NCI-H2227 (cell line): ENCODE results near the gene HERC4.
"Not testable (repeated sequence)": the region's sequence is repeated elsewhere in the genome, so short reads cannot be mapped to it uniquely, and the experiment has no call there.

ENCODE experiments used
- DNase-seq: peaks from one replicate; lab custom pipeline; 2025; ENCODE audit not compliant: unreplicated experiment; lab: John Stamatoyannopoulos, UW

The HERC4 gene

DNA sequence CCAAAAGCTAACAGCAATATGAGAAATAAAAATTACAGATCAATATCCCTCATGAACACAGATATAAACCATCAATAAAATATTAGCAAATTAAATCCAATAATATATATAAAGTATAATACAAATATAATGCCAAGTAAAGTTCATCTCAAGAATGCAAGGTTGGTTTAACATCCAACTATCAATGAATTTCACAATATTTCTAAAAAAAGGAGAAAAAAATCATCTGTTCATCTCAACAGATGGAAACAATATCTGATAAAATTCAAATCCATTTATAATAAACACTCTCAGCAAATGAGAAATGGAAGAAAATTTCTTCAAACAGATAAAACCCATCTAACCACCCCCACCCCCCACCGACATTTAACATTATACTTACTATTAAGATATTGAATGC, 103.8 kb downstream of the HERC4 start:
- DNase-seq: no peak

DNA sequence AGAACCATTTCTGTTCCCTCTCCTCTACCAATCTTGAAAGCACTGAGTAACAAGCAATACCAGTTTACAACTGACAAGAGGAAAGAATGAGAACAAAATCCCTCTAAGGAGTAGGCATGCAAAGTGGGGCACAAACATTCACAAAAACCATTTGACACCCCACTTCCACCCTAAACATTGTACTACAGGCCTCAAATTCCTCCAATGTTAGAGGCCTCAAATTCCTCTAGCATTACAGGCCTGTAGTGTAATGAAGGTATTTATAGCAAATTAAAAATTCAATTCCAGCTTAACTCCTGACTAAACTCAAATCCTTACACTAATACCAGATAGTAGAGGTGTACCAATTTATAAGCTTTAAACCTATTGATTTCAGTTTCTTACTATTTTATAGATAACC, 105.2 kb downstream of the HERC4 start:
- no peak for DNase-seq

DNA sequence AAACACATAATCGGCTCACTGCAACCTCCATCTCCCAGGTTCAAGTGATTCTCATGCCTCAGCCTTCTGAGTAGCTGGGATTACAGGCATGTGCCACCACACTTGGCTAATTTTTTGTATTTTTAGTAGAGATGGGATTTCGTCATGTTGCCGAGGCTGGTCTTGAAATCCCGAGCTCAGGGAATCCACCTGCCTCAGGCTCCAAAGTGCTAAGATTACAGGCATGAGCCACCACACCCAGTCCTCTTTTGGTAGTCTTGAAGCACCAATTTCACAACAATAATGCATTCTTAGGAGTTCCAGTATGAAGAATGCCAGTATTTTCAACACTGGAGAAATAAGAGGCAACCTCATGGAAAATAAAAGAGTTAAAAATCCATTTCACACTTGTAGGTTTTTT, 109.0 kb downstream of the HERC4 start:
- not testable (repeated sequence) for DNase-seq

DNA sequence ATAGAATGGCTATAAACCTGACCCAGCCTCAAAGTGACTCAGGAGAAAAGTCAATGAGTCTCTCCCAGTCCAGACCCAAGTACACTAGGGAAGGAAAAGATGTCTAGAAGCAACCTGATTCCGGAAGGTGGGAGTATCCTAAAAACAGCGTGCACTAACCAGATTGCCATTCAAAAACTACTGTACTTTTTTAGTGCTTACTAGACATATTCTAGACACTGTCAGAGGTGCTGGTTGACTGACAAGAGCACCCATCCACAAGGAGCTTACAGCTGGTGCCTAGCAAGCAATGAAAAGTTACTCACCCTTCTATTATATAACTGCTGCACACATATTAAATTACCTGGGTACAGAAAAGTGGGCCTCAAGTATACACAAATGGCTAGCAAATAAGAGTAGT, 109.6 kb downstream of the HERC4 start:
- no peak for DNase-seq

DNA sequence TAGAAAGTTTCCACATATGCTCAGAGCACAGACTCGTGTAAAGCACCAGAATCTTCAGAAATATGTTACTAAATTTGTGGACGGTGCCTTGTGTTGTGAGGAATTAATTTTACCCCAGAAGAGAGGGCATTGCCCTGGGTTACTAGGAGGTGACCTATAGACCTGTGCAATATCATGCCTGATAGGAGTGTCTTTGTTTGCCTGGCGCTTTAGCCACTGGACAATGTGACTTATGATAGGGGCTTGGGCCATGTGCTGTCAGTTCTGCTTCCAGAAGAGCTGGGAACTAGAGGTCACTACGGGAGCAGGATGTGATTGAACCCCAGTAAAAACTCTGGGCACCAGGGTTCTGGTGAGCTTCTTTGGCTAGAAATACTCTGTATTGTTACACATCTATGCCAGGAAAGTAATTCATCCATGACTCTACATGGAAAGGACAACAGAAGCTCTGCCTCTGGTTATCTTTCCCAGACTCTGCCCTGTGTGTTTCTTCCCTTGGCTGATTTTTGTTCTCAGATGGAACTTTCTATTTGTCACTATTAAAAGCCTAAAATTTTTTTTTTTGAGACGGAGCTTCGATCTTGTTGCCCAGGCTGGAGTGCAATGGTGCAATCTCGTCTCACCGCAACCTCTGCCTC, 115.1 kb downstream of the HERC4 start:
- DNase-seq: no peak

DNA sequence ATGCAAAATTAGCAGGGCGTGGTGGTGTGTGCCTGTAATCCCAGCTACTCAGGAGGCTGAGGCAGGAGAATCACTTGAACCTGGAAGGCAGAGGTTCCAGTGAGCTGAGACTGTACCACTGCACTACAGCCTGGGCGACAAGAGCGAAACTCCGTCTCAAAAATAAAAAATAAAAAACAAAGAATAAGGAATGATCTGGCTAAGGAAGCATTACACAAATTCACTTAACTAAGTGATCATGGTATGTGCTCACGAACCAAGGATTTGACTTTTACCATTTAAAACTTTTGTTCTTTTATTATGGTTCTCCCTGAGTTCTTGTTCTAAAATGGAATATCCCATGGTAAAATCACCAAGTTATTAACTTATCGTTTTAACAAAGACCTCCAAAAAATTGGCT, 119.5 kb downstream of the HERC4 start:
- no peak for DNase-seq

DNA sequence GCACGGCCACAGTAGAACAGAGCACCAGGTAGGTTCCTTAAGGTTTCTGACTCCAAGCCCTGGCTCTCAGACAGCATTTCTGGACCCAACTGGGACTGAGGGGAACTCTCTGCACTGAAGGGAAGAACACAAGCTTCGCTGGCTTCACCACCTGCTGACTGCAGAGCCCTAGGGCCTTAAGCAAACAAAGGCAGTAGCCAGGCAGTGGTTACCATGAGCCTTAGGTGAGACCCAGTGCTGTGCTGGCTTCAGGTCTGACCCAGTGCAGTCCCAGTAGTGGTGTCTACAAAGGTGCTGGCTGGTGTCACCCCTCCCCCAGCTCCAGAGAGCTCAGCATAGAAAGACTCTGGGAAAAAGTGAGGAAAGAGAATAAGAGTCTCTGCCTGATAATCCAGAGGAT, 131.2 kb downstream of the HERC4 start:
- no peak for DNase-seq

DNA sequence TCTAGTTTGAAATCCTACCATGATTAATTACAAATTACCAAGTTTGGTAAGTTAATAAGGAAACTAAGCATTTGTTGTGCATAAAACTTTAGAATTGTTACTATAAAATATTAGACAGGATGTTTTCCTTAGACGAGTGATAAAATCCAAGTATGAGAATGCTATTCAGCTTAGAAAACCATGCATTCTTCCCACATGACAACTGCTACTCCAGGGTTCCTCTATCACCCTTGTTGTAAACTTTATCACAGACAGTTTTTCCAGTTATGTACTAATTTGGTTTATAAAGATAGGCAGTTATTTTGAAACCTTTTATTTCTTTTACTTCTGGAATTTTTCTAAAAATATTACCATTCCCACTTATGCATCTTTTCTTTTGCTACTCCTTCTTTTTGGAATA, 138.7 kb downstream of the HERC4 start:
- DNase-seq: no peak

DNA sequence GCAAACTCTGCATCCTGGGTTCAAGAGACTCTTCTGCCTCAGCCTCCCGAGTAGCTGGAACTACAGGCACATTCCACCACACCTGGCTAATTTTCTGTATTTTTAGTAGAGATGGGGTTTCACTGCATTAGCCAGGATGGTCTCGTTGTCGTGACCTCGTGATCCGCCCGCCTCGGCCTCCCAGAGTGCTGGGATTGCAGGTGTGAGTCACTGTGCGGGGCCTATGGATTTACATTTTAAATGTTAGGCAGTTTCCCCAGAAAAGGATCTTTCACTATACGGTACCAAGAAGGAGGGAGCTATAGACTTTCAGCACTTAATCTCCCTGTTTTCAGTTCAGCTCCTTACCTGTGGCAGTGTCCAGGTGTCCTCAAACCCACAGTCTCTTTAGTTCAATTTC, 139.9 kb downstream of the HERC4 start:
- no peak for DNase-seq

DNA sequence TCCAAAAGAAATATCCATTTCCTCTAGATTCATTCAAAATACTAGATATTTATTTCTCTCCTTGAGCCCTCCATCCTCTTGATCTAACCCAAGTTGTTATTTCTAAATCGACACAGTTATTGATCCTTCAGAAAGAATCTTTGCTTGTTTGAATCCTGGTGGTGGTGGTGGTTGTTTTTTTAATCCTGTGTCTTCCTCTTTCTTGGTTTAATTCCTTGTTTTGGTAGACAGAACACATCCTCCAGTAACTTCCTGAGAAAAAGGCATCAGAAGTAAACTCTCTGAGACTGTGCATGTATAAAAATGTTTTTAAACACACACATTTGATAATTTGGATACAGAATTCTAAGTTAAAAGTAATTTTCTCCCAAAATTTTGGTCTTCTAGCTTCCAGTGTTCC, 140.7 kb downstream of the HERC4 start:
- DNase-seq: no peak

DNA sequence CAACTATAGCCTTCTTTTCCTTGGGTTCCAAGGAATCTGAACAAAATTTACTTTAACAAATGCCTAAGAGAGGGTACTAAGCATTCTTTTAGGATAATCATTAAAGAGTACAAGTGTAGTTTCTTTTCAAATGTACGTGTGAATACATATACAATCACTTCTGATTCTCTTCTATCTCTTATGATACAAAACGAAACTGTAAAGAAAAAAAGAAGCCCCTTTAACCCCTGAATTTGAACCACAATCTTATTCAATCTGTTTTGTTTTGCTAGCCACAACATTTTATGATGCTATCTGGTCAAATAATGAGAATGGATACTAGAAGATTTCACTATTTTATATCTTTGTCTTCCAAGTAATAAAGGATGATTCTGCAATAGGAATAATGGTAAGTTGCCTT, 141.9 kb downstream of the HERC4 start:
- DNase-seq: no peak

DNA sequence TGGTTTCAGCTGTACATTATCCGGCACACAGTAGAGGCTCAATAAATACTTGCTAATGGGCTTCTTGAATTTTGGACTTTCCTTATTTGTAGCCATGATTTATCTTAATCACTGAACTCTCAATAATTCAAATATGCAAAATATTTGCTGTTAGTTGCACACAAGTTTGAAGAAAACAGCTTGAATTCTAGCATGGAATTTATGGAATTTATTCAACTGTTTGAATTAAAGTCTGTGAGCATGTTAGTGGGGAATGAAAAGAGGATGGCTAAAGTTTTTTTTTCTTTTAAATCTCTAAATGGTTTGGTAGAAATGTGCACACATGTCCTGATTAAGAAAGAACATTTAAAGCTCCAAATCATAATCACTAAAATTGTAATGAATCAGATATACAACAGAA, 148.1 kb downstream of the HERC4 start:
- no peak for DNase-seq

DNA sequence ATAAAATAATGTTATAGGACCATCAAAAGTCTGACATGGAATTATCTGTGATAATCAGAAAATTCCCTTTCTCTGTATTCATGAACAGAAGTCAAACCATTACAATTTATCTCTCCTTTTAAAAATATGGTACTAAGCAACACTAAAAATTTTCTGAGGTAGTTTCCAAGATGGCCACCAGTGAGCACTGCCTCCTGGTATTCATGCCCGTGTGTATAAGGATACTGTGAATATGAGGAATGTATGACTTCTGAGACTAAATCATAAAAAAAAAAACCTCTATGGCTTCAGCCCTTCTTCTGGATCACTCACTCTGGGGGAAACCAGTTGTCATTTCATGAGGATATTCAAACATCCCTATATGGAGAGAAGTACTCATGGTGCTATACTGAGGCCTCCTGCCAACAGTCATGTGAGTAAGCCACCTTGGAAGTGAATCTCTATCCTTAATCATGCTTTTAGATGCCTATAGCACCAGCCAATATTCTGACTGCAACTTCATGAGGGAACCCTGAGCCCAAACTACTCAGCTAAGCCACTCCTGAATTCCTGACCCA, 149.6 kb downstream of the HERC4 start:
- DNase-seq: no peak

DNA sequence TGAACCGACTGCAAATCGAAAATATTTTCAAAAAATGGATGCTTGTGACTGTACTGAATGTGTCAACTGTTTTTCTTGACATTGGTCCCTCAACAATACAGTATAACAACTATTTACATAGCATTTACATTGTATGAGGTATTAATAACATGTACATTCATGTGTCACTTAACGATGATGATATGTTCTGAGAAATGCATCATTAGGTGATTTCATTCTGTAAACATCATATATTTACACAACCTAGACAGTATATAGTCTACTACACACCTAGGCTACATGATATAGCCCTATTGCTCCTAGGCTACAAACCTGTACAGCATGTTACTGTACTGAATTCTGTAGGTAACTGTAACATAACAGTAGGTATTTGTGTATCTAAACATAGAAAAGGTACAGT, 150.9 kb downstream of the HERC4 start:
- no peak for DNase-seq

DNA sequence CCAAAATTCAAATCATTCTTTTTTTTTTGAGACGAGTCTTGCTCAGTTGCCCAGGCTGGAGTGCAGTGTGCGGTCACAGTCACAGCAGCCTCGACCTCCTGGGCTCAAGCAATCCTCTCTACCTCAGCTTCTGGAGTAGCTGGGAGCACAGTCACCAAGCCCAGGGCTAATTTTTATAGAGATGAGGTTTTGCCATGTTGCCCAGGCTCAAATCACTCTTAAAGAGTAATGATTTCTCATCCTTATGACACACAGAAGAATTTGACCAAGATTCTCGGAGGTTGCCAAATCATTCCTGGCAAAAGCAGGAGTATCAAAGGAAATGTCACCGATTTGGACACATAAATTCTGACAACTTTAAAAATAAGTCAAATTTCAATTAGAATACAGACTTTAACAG, 151.5 kb downstream of the HERC4 start:
- no peak for DNase-seq

DNA sequence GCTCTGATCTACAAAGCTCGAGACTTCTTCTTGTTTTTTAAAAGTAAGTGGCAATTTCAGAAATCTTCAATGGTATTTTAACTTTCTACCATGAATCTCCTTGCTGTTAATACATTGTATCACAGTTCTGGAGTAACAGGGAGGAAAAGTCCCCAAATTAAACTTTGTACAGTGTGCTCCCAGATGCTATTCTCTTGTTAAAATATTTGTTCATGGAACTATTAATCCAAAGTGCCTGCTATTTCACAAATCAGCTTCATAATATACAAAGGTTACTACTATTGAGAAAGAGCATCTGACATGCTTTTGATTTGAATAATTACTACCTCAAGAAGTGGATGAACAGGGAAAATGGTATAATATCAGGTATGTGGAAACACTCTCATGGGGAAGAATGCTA, 154.0 kb downstream of the HERC4 start:
- DNase-seq: no peak

DNA sequence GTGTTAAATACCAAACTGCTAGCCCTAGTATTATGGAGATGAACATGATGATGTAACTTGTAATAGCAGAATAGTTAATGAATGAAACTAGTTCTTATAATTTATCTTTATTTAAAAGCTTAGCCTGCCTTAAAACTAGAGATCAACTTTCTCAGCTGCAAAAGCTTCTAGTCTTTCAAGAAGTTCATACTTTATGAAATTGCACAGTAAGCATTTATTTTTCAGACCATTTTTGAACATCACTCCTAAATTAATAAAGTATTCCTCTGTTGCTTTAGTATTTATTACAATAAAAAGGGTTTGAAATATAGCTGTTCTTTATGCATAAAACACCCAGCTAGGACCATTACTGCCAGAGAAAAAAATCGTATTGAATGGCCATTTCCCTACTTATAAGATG, 157.4 kb downstream of the HERC4 start:
- DNase-seq: no peak

DNA sequence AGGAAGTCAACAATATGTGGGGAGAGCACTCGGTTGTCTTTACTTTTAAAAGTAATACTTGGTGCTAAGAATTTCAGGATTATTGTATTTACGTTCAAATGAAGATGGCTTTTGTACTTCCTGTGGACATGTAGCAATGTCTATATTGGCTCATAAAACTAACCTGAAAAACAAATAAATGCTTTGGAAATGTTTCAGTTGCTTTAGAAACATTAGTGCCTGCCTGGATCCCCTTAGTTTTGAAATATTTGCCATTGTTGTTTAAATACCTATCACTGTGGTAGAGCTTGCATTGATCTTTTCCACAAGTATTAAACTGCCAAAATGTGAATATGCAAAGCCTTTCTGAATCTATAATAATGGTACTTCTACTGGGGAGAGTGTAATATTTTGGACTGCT, 157.9 kb downstream of the HERC4 start:
- DNase-seq: no peak

DNA sequence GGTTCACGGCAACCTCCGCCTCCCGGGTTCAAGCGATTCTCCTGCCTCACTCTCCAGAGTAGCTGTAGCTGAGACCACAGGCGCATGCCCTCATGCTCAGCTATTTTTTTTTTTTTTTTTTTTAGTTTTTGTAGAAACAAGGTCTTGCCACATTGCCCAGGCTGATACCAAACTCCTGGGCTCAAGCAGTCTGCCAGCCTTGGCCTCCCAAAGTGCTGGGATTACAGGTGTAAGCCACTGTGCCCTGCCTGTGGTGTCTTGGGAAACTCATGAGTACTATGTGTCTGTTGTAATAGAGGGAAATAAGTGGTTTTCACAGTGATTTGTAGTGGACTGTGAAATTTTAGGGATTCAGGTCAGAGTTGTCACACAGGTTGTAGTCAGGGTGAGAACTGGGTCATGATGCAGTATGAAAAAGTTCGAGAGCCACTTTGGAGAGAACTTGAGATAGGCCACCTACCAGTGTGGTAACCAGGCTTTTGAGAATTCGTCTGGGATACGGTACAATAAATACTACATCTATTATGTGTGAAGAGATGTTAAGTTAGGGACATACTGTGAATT, 160.2 kb downstream of the HERC4 start:
- no peak for DNase-seq

DNA sequence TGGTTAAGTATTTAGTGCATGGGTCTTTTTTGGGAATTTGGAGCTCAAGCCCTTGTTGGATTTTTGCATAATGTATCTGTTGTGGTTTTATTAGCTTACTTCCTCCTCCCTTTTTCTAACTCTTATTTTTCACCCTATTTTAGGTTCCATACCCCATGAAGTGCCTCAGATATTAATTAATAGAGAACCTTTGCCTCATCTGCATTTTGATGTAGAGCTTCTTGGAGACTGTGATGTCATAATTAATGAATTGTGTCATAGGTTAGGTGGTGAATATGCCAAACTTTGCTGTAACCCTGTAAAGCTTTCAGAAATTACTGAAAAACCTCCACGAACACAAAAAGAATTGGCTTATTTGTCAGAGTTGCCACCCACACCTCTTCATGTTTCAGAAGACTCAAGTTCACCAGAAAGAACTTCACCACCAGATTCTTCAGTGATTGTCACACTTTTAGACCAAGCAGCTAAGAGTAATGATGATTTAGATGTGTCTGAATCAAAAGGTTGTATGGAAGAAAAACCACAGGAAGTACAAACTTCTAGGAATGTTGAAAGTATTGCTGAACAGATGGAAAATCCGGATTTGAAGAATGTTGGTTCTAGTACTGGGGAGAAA, 162.6 kb downstream of the HERC4 start:
- no peak for DNase-seq

DNA sequence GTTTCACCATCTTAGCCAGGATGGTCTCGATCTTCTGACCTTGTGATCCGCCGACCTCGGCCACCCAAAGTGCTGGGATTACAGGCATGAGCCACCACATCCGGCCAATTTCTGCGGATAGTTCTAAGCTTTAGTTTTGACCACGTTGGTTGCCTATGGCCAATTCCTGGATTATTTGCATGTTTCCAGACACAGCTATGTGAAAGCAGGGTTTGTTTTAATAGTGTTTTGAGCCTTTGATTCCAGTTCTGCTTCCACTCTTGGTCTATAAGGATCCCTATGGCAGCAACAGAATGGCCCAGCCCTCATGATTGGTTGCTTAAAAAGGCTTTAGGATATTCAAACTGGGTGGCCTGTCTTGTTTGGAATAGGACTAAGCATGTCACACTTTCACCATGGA, 171.5 kb downstream of the HERC4 start:
- DNase-seq: no peak

DNA sequence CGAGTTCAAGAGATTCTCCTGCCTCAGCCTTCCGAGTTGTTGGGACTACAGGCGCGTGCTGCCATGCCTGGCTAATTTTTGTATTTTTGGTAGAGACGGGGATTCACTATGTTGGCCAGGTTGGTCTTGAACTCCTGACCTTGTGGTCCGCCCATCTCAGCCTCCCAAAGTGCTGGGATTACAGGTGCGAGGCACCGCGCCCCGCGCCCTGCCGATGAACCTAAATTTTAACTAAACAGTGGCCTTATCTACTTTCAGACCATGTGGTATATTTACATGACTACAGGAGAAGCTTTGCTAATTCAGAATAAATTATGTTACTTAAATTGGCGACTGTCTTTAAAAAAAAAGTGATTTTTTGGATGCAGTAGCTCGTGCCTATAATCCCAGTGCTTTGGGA, 181.4 kb downstream of the HERC4 start:
- no peak for DNase-seq
